HG02970 (cell line): ENCODE results near the gene NRG3.
"Not testable (repeated sequence)": the region's sequence is repeated elsewhere in the genome, so short reads cannot be mapped to it uniquely, and the experiment has no call there.

Source experiments
- ATAC-seq: cut with Tn5 transposase; IDR thresholded peaks from one replicate; pipeline ENCODE4 v1.9.1; 2021; ENCODE audit warnings: mild to moderate bottlenecking, moderate library complexity, moderate number of reproducible peaks; ENCODE audit not compliant: unreplicated experiment, low FRiP score

Gene NRG3

GRCh38 chr10:82628373-82628772 is 753.4 kb downstream of the NRG3 start:
- no peak for ATAC-seq

DNA sequence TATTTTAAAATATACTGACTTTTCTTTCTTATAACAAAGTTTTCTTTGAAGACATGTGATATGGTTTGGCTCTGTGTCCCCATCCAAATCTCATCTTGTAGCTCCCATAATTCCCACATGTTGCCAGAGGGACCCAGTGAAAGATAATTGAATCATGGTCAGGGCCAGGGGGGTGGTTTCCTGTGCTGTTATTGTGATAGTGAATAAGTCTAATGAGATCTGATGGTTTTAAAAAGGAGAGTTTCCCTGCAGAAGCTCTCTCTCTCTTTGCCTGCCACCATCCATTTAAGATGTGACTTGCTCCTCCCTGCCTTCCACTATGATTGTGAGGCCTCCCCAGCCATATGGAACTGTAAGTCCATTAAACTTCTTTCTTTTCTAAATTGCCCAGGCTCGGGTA is 768.1 kb downstream of the NRG3 start:
- ATAC-seq: no peak

DNA sequence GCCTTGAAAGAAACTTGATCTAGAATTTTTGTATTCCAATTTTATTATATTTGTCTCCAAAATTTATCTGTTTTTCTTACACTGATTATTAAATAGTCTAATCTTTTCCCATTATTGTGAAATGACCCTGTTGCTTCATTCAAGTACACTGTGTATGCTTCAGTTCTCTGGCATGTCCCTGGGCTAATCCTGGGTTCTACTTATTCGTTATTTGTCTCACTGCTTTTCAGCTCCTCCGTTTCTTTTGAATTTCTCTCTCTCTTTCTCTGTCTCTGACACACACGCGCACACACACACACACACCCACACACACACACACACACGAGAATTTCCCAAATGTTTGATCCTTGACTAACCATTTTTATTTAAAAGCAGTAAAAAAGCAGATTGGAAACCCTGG is 768.6 kb downstream of the NRG3 start:
- no peak for ATAC-seq

- ATAC-seq: no peak
These were observed 770.2 kb downstream of the NRG3 start for GRCh38 chr10:82645221-82645620.

- ATAC-seq: no peak
These were observed 778.5 kb downstream of the NRG3 start for GRCh38 chr10:82653244-82654155.

DNA sequence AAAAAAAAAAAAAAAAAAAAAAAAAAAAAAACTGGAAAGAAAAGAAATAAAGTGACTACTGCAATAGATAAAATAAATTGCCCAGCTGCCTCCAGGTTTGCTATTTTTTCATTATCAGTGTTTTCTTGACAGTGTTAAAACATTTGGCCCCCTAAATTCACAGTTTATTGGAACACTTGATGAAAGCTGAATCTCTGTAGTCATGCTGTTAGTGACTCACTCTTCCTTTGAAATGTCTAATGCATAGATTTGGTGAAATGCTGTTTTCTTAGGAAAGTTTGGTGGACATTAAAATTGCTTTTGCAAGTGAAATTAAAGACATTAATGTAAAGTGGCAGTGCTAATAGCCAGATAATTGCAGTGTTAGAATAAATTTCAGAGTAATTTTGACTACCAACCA is 785.2 kb downstream of the NRG3 start:
- no peak for ATAC-seq

DNA sequence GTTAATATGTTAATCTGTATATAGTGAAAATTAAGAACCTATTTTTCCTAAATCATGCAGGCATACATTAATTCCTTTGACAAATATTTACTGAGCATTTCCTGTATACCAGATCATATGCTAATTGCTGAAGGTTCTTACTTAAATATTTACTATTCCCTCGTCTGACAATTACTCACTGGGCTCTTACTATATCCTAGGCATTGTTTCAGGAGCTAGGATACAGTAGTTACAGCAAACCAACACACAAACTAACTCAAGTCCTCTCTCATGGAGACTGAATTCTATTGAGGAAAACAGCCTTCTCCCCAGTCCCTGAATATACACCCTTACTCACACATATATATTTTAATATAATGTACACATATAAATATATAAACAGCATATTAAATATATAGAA is 786.0 kb downstream of the NRG3 start:
- ATAC-seq: no peak

DNA sequence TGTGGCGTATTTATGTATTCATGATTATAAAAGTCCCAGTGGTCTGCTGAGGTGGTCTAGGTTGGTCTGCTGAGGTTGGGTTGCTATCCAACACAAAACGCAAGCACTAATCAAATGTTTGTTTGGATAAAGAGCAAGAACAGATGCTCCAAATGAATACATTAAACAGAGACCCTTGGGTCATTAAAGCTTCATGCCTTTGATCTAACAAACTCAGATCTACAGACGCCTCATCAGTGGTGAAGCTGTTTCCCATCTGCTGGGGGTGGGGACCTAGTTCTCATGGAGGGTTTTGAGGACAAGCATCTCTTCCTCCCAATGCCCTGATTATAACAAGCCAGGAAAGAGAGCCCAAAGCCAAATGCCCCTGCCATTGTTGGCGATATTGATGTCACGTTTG is 786.7 kb downstream of the NRG3 start:
- ATAC-seq: no peak

DNA sequence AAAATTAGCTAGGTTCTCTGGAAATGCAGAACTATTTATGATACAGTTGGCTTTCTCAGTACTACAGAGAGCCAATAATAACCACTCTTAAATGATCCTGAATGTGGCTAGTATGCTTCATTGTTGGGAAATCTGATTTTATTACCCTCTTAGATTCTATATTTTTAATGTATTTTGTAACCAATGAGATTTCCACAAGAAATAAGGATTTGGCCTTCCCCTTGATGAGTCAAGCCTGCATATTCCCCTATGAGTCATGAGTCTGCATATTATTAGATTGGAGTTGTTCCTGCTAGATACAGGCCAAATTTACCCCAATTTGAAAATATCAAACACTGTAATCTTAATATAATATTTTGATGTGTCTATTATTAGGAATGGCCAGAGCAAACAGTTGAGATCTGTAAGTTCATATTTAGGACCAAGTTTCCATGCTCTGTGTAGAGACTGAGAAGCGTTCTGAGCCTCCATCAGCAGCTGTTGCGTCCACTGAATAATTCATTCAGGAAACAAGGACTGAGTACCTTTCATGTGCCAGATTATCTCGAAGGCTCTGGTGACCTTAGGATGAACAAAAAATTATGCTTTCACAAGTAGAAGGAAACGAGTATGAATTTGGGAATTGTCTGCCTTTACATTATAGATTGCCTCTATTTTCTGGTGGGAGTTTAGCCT is 793.4 kb downstream of the NRG3 start:
- ATAC-seq: no peak

DNA sequence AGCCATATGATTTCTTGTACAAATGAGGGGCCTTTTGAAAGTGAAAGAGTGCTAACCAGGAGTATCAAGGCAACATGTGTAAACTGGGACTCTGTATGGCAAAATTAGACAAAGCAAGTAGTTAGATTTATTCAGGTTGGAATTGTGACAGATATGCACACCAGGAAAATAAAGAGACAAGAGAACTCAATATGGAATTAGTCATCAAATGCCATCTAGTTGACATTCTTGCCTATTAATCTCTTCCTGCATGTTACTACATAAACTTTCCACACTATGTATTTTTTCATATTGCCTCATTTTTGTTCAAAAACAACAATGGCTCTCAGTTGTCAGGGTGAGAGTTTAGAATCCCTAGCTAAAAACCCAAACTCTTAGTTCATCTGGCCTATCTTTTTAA is 799.0 kb downstream of the NRG3 start:
- ATAC-seq: no peak

DNA sequence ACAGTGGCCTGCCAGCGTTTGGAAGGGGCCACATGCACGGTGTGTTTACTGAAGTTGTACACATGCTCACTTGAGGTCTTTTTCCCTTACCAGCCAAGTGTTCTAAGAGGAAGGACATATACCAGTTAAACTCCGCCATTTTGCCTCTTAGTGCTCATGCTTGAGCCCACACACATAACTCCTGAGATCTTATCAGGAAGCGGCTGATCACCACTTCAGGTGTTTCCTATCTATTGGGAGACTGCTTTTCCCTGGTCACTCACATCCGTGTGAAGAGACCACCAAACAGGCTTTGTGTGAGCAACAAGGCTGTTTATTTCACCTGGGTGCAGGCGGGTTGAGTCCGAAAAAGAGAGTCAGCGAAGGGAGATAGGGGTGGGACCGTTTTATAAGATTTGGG is 802.9 kb downstream of the NRG3 start:
- not testable (repeated sequence) for ATAC-seq

GRCh38 chr10:82678451-82678850 is 803.5 kb downstream of the NRG3 start:
- not testable (repeated sequence) for ATAC-seq

DNA sequence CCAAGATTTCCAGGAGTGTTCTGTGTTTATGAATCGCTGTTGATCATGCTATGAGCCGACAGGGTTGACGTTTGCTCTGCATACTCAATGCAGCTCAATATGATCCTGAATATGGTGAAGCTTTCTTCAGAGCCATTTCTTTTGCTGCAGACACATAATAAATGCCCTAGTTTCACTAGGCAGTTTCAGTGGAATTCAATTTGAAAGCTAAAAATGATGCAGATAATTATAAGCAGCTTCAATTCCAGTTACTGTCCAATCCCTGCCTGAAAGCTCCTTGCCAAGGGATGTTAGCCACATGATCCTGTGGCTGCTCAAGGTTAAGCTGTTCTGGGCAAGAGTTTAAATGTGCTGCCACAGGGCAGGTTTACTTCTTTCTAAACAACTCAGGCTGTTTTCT is 805.6 kb downstream of the NRG3 start:
- no peak for ATAC-seq

GRCh38 chr10:82683945-82684344 is 809.0 kb downstream of the NRG3 start:
- ATAC-seq: no peak

DNA sequence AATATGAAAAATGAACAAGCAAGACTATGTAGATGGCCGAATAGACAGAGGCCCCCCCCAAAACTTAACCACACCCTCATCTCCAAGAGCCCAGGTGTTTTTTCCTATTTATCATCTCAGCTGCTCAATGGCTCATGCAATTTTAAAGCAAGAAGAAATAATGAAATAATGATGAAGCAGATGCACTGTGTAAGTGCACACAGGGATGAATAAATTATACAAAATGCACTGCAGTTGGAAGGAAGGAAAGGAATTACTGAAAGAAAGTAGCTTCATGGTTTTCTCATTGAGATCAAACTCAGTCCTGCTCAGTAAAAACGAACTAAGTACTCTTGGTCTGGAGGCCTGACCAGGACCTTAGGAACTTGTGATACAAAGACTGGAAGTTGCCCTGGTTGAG is 810.1 kb downstream of the NRG3 start:
- ATAC-seq: no peak

GRCh38 chr10:82691211-82691610 is 816.2 kb downstream of the NRG3 start:
- no peak for ATAC-seq

DNA sequence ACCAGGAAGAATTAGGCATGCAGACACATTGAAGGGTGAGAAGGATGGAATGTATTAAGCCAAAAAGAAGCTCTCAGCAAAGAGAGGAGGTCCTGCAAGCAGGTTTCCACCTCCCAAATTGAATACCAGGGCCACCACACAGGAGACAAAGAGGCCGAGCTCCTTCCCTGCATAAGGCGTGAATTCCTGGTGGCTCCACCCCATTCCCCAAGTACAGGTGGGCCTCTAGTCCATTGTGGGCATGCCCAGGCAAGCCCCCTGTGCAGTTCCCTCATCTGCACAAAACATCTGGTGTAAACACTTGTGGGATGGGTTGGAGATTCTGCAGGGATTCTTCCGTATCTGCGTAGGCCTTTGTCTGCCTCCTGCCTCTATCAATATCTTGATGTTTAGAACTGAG is 817.5 kb downstream of the NRG3 start:
- no peak for ATAC-seq

GRCh38 chr10:82721831-82722230 is 846.8 kb downstream of the NRG3 start:
- no peak for ATAC-seq

- no peak for ATAC-seq
These were observed 847.3 kb downstream of the NRG3 start for GRCh38 chr10:82722273-82722672.

DNA sequence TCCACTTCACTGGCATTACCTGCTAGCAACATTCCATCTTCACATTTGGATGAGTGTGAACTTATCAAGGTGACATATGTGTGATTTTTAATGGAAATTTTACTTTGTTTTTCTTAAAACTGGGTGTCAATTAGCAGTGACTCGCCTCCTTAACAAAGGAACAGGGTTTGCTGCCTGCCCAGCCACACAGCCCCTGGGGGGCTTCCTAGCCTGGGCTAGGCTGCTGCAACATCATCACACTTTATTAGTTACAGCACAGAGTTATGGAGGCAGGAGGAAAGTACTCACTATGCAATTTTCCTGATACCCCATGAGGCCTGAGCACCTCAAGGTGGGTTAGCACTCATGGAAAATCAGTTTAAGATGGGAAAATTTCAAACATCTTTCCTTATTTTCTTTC is 861.3 kb downstream of the NRG3 start:
- no peak for ATAC-seq

- ATAC-seq: no peak
These were observed 862.6 kb downstream of the NRG3 start for GRCh38 chr10:82737549-82737948.

DNA sequence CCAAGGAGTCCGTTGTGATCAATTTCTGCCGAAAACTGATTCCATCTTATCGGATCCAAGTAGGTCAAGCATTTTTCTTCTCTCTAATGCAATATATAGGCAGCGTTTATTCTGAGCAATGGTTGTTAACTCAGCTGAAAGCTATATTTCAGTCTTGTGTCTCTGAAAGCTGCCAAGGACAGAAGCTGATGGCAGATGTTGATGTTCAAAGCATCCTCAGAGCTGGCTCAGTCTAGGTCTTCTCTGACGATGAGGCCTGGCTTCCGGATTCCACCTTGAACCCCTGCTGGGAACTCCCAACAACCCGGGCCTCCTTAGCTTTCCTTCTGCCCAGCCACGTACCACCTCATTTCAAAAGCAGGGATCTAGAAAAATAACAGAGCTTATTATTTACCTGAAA is 863.6 kb downstream of the NRG3 start:
- no peak for ATAC-seq
